HepG2 (cell line): ENCODE results near the gene TTC8. TPM values are rescaled to one million over a fixed set of nuclear protein-coding genes. Genes with fewer than 3 reads are reported as not detected.
"Not testable (repeated sequence)": the region's sequence is repeated elsewhere in the genome, so short reads cannot be mapped to it uniquely, and the experiment has no call there.

Experiments used
- ATAC-seq: fragments of 200-7000 bp; cut with Tn5 transposase; 3 replicates; pipeline ENCODE4 v1.9.1; 2020; ENCODE audit warnings: mild to moderate bottlenecking, moderate library complexity
- BruUV-seq: library from RNA; stranded (reverse); fragments of 400-500 nt; replicated peaks from 2 replicates; lab custom pipeline; 2021; lab: Mats Ljungman, UMichigan
- CTCF ChIA-PET: fragments of 300-600 bp; formaldehyde crosslinking; extraction: SDS; loops from one replicate; lab custom pipeline; 2021; ENCODE audit warnings: low total read pairs, inconsistent platforms, low intra/inter-chr PET ratio; lab: Yijun Ruan, JAX
- POLR2A ChIA-PET: fragments of 350-600 bp; sonication (Branson Sonifier 250); formaldehyde crosslinking; loops from one replicate; lab custom pipeline; 2020; ENCODE audit warnings: antibody characterized with exemption, inconsistent platforms; lab: Yijun Ruan, JAX
- DNase-seq: peaks from one replicate; pipeline ENCODE4 v3.0.0-alpha.2; 2015; ENCODE audit warnings: low spot score
- FAIRE-seq: peaks from 3 replicates; lab custom pipeline; 2011; peaks lifted over from hg19 to GRCh38; lab: Jason Lieb, UNC
- H2AFZ ChIP-seq: one replicate; pipeline ENCODE4 v1.6.1; 2011; ENCODE audit warnings: low read length, inconsistent platforms
- H3K27ac ChIP-seq: fragments of 300-600 bp; 3 replicates; pipeline ENCODE4 v1.8.0; 2011; ENCODE audit warnings: mixed run types, mild to moderate bottlenecking, mixed read lengths, low read length, inconsistent platforms; ENCODE audit not compliant: insufficient read depth; ENCODE audit errors: extremely low read length
- H3K27me3 ChIP-seq, 2 experiments: fragments of 200-600 bp in 1 of 2; 2 replicates in 1 of 2; 3 replicates in 1 of 2; pipeline versions ENCODE4 v1.6.0 to v1.8.0; 2011; ENCODE audit warnings: low read length in 2 of 2, mild to moderate bottlenecking in 2 of 2, moderate library complexity in 2 of 2, inconsistent platforms in 1 of 2; ENCODE audit not compliant: insufficient read depth in 2 of 2, control insufficient read depth in 1 of 2
- H3K36me3 ChIP-seq, 2 experiments: fragments of 200-600 bp in 1 of 2; replicated peaks in 1 of 2; 2 replicates in 1 of 2; 3 replicates in 1 of 2; pipeline versions ENCODE4 v1.5.1 to v1.8.0; 2011; ENCODE audit warnings: low read length in 2 of 2, inconsistent platforms in 1 of 2; ENCODE audit not compliant: insufficient read depth in 2 of 2, control insufficient read depth in 1 of 2
- H3K4me1 ChIP-seq: 2 replicates; pipeline ENCODE4 v1.5.1; 2012; ENCODE audit warnings: low read length, inconsistent platforms; ENCODE audit not compliant: insufficient read depth
- H3K4me2 ChIP-seq: 2 replicates; pipeline ENCODE4 v1.6.0; 2011; ENCODE audit warnings: low read depth, low read length, inconsistent platforms
- H3K4me3 ChIP-seq, 3 experiments: fragments of 200-600 bp in 1 of 3; sonication (generic), shearing (Covaris generic) in 1 of 3; replicated peaks in 1 of 3; 2 replicates each; pipeline ENCODE4 v1.5.1; 2011 to 2016; ENCODE audit warnings: low read length in 3 of 3, inconsistent platforms in 2 of 3, low read depth in 2 of 3, mild to moderate bottlenecking in 2 of 3, control low read depth in 1 of 3, mixed read lengths in 1 of 3; ENCODE audit not compliant: insufficient read depth in 1 of 3
- H3K79me2 ChIP-seq: one replicate; pipeline ENCODE4 v1.6.1; 2011; ENCODE audit warnings: low read length, inconsistent platforms; ENCODE audit not compliant: insufficient read depth
- H3K9ac ChIP-seq: 2 replicates; pipeline ENCODE4 v1.6.0; 2011; ENCODE audit warnings: mild to moderate bottlenecking, low read depth, low read length, inconsistent platforms; ENCODE audit not compliant: insufficient read depth
- H3K9me3 ChIP-seq: 2 replicates; pipeline ENCODE4 v1.5.1; 2012; ENCODE audit warnings: mild to moderate bottlenecking, low read length
- H4K20me1 ChIP-seq: 2 replicates; pipeline ENCODE4 v1.6.0; 2011; ENCODE audit warnings: inconsistent platforms, mild to moderate bottlenecking, low read length, moderate library complexity; ENCODE audit not compliant: insufficient read depth
- CBX5 ChIP-seq: sonication (generic); formaldehyde crosslinking; IDR thresholded peaks from 2 replicates; pipeline ENCODE4 v1.4.0; 2020; ENCODE audit warnings: missing genetic modification reagents, borderline replicate concordance
- KMT2A ChIP-seq: sonication (generic); formaldehyde crosslinking; IDR thresholded peaks from 2 replicates; pipeline ENCODE4 v1.4.0; 2020; ENCODE audit warnings: missing genetic modification reagents
- PTBP1 ChIP-seq: fragments of 200-400 bp; formaldehyde crosslinking; IDR thresholded peaks from 2 replicates; pipeline ENCODE4 v1.6.1; 2018; ENCODE audit warnings: low read length, low read depth; ENCODE audit not compliant: poor library complexity, severe bottlenecking
- YY1 ChIP-seq: IDR thresholded peaks from 2 replicates; pipeline ENCODE4 v1.6.1; 2011; ENCODE audit warnings: low read length, low read depth, moderate library complexity, mild to moderate bottlenecking; ENCODE audit not compliant: insufficient read depth, insufficient replicate concordance
- ZFP1 ChIP-seq: IDR thresholded peaks from 2 replicates; pipeline ENCODE4 v1.6.1; 2016
- ZNF121 ChIP-seq: sonication (generic); formaldehyde crosslinking; IDR thresholded peaks from 2 replicates; pipeline ENCODE4 v1.5.0; 2020; ENCODE audit warnings: mild to moderate bottlenecking, missing genetic modification reagents
- ZNF34 ChIP-seq: sonication (generic); formaldehyde crosslinking; IDR thresholded peaks from 2 replicates; pipeline ENCODE4 v1.4.0; 2020; ENCODE audit warnings: mild to moderate bottlenecking, missing genetic modification reagents, borderline replicate concordance
- ZNF543 ChIP-seq: sonication (generic); formaldehyde crosslinking; IDR thresholded peaks from 2 replicates; pipeline ENCODE4 v1.4.0; 2020; ENCODE audit warnings: mild to moderate bottlenecking, missing genetic modification reagents
- ZNF768 ChIP-seq: sonication (generic); formaldehyde crosslinking; IDR thresholded peaks from 2 replicates; pipeline ENCODE4 v1.4.0; 2020; ENCODE audit warnings: missing genetic modification reagents
- ZNF790 ChIP-seq: sonication (generic); formaldehyde crosslinking; IDR thresholded peaks from 2 replicates; pipeline ENCODE4 v1.8.0; 2022; ENCODE audit warnings: missing genetic modification reagents, mild to moderate bottlenecking, borderline replicate concordance
- ZNF841 ChIP-seq: sonication (generic); formaldehyde crosslinking; IDR thresholded peaks from 2 replicates; pipeline ENCODE4 v1.8.1; 2023; ENCODE audit warnings: missing genetic modification reagents, borderline replicate concordance
- WGBS: methylation state at CpG from one replicate; pipeline ENCODE4 v1.1.6; 2017; ENCODE audit warnings: low lambda C conversion rate; 5-methylcytosine and 5-hydroxymethylcytosine counted together
- in situ Hi-C: cut with HindIII; loops from 2 replicates; pipeline ENCODE4 v1.10.0; 2017; ENCODE audit warnings: low pct_unique_long_range_greater_than_20kb; ENCODE audit not compliant: extremely low pct_ligation_motif_present
- intact Hi-C: fragments of 100-400 bp; cut with micrococcal nuclease; formaldehyde crosslinking; loops from one replicate; pipeline ENCODE4 v1.10.0; 2022; ENCODE audit not compliant: unreplicated experiment
- polyA plus RNA-seq, 8 experiments: library from polyadenylated mRNA; depleted of rRNA in 3 of 8; stranded (reverse) in 7 of 8; unstranded in 1 of 8; fragments of >200 nt; fragmentation: Illumina TruSeq in 4 of 8; extraction: Trizol in 4 of 8; gene quantifications; 2 replicates each; pipeline versions ENCODE4 v1.2.1 to v1.2.3, GENCODE V29; 2011 to 2016; ENCODE audit warnings: low read depth in 4 of 8, missing spikeins in 1 of 8, mixed read lengths in 1 of 8; ENCODE audit not compliant: insufficient read depth in 1 of 8
- total RNA-seq, 5 experiments: library from RNA; depleted of rRNA; stranded (reverse); fragments of >200 nt; fragmentation: Illumina TruSeq; extraction: Trizol; gene quantifications; 2 replicates each; pipeline ENCODE4 v1.2.3, GENCODE V29; 2016; ENCODE audit warnings: low read depth in 1 of 5
- TF ChIP-seq, protein P1 (sequence below): sonication (generic); formaldehyde crosslinking; IDR thresholded peaks from 2 replicates; pipeline ENCODE4 v1.8.1; 2022; ENCODE audit warnings: mild to moderate bottlenecking, missing genetic modification reagents

The TTC8 gene
- total and polyA plus RNA-seq, 2 of the 13 experiments (the other 11 are each of a cell fraction or from before 2014, with no cell fraction given) = 13.8 to 15.2 TPM

DNA sequence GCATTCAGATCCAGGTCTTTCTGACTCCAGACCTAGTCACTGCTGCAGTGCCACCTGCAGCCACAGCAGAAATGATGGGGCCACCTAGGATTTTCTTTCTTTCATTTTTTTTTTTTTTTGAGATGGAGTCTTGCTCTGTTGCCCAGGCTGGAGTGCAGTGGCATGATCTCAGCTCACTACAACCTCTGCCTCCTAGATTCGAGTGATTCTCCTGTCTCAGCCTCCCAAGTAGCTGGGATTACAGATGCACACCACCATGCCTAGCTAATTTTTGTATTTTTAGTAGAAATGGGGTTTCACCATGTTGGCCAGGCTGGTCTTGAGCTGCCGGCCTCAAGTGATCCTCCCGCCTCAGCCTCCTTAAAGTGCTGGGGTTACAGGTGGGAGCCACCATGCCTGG, 33.4 kb downstream of the TTC8 start:
- H3K27me3 ChIP-seq, H3K36me3 ChIP-seq, BruUV-seq, H2AFZ ChIP-seq, in situ Hi-C loops, CTCF ChIA-PET, H3K4me3 ChIP-seq, DNase-seq, ATAC-seq, intact Hi-C loops, FAIRE-seq, H4K20me1 ChIP-seq, H3K9ac ChIP-seq, H3K9me3 ChIP-seq, POLR2A ChIA-PET, H3K27ac ChIP-seq, H3K4me2 ChIP-seq, H3K79me2 ChIP-seq, H3K4me1 ChIP-seq: not testable (repeated sequence)
- 100% methylated on average over 3 of the region's 3 CpGs for WGBS
- TF ChIP-seq ZNF121 (CRISPR knock-in tag) = peak; percentile 46; the same call in 1 of the 2 replicates

DNA sequence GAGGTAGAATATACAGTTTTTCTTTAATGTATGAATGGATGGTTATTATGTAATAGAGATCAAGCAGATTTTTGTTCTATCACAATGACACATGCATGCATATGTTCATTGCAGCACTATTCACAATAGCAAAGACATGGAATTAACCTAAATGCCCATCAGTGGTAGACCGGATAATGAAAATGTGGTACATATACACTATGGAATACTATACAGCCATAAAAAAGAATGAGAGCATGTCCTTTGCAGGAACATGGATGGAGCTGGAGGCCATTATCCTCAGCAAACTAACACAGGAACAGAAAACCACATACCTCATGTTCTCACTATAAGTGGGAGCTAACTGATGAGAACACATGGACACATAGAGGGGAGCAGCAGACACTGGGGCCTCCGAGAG, 34.7 kb downstream of the TTC8 start:
- H3K27ac ChIP-seq, H3K4me2 ChIP-seq, FAIRE-seq, H3K79me2 ChIP-seq, H2AFZ ChIP-seq, H3K27me3 ChIP-seq, BruUV-seq, H3K9me3 ChIP-seq, H3K4me3 ChIP-seq, POLR2A ChIA-PET, in situ Hi-C loops, DNase-seq, CTCF ChIA-PET, intact Hi-C loops, H3K4me1 ChIP-seq, ATAC-seq, H3K36me3 ChIP-seq, H4K20me1 ChIP-seq, H3K9ac ChIP-seq: not testable (repeated sequence)
- 100% methylated on average over 2 of the region's 2 CpGs for WGBS

DNA sequence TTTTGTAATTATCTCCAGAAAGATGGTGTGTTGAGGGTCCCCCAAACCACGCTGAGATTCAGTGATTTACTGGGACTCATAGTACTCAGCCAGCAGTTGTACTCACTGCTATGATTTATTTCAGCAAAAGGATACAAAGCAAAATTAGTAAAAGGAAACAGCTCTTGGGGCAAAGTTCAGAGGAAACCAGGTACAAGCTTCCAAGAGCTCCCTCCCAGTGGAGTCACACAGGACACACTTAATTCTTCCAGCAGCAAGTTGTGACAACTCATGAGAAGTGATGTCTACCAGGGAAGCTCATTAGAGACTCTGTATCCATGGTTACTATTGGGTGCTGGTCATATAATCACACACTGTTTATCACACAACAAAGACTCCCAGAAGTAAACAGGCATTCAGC, 38.7 kb downstream of the TTC8 start:
- no peak overlapping the region for H2AFZ ChIP-seq
- H3K9me3 ChIP-seq = no peaks in the 10 kb centered on the region
- H3K4me3 ChIP-seq = no peak overlapping the region
- FAIRE-seq = no peak
- in situ Hi-C loops = no loop called here
- TF ChIP-seq ZNF768 (CRISPR knock-in tag) (no peak), ZNF34 (CRISPR knock-in tag) (no peak), ZFP1 (CRISPR knock-in tag) (no peak), YY1 (no peak), ZNF790 (CRISPR knock-in tag) (no peak), CBX5 (CRISPR knock-in tag) (no peak), KMT2A (CRISPR knock-in tag) (no peak), ZNF543 (CRISPR knock-in tag) (no peak), ZNF841 (CRISPR knock-in tag) (no peak), PTBP1 (no peak)
- TF ChIP-seq, protein P1, sequence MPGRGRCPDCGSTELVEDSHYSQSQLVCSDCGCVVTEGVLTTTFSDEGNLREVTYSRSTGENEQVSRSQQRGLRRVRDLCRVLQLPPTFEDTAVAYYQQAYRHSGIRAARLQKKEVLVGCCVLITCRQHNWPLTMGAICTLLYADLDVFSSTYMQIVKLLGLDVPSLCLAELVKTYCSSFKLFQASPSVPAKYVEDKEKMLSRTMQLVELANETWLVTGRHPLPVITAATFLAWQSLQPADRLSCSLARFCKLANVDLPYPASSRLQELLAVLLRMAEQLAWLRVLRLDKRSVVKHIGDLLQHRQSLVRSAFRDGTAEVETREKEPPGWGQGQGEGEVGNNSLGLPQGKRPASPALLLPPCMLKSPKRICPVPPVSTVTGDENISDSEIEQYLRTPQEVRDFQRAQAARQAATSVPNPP (CRISPR knock-in tag) = no peak
- DNase-seq = no peak
- no TSS peak for BruUV-seq
- no peaks in the 10 kb centered on the region for H3K79me2 ChIP-seq
- no peak overlapping the region for H3K4me2 ChIP-seq
- no peaks in the 10 kb centered on the region for H4K20me1 ChIP-seq
- H3K4me1 ChIP-seq = no peaks in the 10 kb centered on the region
- ChIA-PET CTCF (no interaction called here), POLR2A (no interaction called here)
- H3K27me3 ChIP-seq = no peaks in the 10 kb centered on the region
- intact Hi-C loops = no loop called here
- no peak overlapping the region for H3K27ac ChIP-seq
- ATAC-seq = no peak
- WGBS = 100% methylated on average over 1 of the region's 1 CpG
- H3K9ac ChIP-seq = no peak overlapping the region
- no peaks in the 10 kb centered on the region; a peak in 1 of 5 replicates for H3K36me3 ChIP-seq
